ENCODE results near the gene GNAT3. TPM values are rescaled to one million over a fixed set of nuclear protein-coding genes. Genes with fewer than 3 reads are reported as not detected.

Gene GNAT3
- 0.12 TPM in 1 of 2 replicates, not detected in the other for total RNA-seq

DNA sequence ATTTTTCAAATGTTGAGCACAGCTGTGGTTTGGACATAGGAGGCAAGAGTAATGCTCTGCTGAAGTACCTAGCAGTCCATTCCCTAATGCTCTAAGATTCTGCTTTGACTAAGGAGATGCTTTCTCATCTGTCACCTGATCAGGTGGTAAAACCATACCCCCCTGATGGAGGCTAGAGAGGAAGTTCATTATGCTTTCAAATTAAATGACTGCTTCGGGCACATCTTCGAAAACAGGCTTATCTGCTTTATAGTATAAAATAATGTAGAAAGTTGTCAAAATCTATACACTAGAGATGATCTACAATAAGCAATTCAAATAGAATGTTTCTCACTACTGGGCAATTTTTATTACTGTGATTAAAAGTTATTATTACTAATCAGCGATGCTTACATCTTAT lies at the start of gene GNAT3:
Gene GNAT3 (minus strand): TSS at position 101 of the 400 bp plus-strand sequence. CDS start 138 bp downstream, outside the sequence.

Other genes starting within 250 kb of the GNAT3 start
- gene CD36, start 126.6 kb upstream of the GNAT3 start, total RNA-seq, result 1.5 and 2.6 TPM in 2 replicates